Activated CD8-positive, alpha-beta T cell treated with anti-CD3 and anti-CD28 coated beads for 36 hours (primary cell): ENCODE data around the gene TTC39C. TPM values are rescaled to one million over a fixed set of nuclear protein-coding genes. Genes with fewer than 3 reads are reported as not detected.

Experiments used
- ATAC-seq: fragments of 200-7000 bp; cut with Tn5 transposase; one replicate; pipeline ENCODE4 v1.10.0; 2021; ENCODE audit warnings: mild to moderate bottlenecking, moderate library complexity
- CTCF ChIA-PET: fragments of 350-600 bp; sonication (Branson Sonifier 250); formaldehyde crosslinking; loops from one replicate; lab custom pipeline; 2021; ENCODE audit warnings: antibody characterized with exemption; lab: Charles Lee
- POLR2A ChIA-PET: fragments of 350-600 bp; sonication (Branson Sonifier 250); formaldehyde crosslinking; loops from one replicate; lab custom pipeline; 2021; ENCODE audit warnings: antibody characterized with exemption; lab: Charles Lee
- DNase-seq: peaks from one replicate; pipeline ENCODE4 v3.0.0-alpha.2; 2020
- H3K27ac Mint-ChIP-seq: one replicate; pipeline ENCODE4 v1.8.0; 2021; ENCODE audit warnings: mild to moderate bottlenecking, mixed read lengths
- H3K27me3 Mint-ChIP-seq: one replicate; pipeline ENCODE4 v1.8.0; 2021; ENCODE audit warnings: mixed read lengths
- H3K36me3 Mint-ChIP-seq: one replicate; pipeline ENCODE4 v1.8.0; 2021; ENCODE audit warnings: low read depth, mixed read lengths
- H3K4me1 Mint-ChIP-seq: one replicate; pipeline ENCODE4 v1.8.0; 2021; ENCODE audit warnings: low read depth, mixed read lengths
- H3K4me3 Mint-ChIP-seq: one replicate; pipeline ENCODE4 v1.8.0; 2021; ENCODE audit warnings: mild to moderate bottlenecking, moderate library complexity, mixed read lengths
- H3K9me3 Mint-ChIP-seq: one replicate; pipeline ENCODE4 v1.8.0; 2021; ENCODE audit warnings: mixed read lengths
- CTCF ChIP-seq: fragments of 200-600 bp; IDR thresholded peaks from one replicate; pipeline ENCODE4 v1.8.0; 2022; ENCODE audit warnings: antibody characterized with exemption, mild to moderate bottlenecking
- intact Hi-C: fragments of 100-400 bp; cut with micrococcal nuclease; formaldehyde crosslinking; loops from one replicate; pipeline ENCODE4 v1.10.0; 2022
- total RNA-seq, 2 experiments: library from RNA; stranded (reverse); gene quantifications; one replicate each; pipeline ENCODE4 v1.2.3, GENCODE V29; 2021

TTC39C gene
- total RNA-seq, 2 experiments from 2014 or later: 37.9 to 43.0 TPM

GRCh38 chr18:24111936-24112335 is 97.4 kb downstream of the TTC39C start:
- intact Hi-C loops: no loop called here
- Mint-ChIP-seq H3K27me3 (no peaks in the 10 kb centered on the region), H3K9me3 (no peaks in the 10 kb centered on the region), H3K4me3 (no peak overlapping the region), H3K36me3 (peaks cover 16% of the 10 kb centered on the region), H3K27ac (peak overlapping the region; percentile 50), H3K4me1 (peaks cover 37% of the 10 kb centered on the region)
- no peak for ATAC-seq
- TF ChIP-seq CTCF: no peak
- DNase-seq: no peak
- CTCF ChIA-PET: interaction anchor here (1.1 to 1.4 kb wide), 2 partner anchors 29 to 97 kb away, joined by 3 to 4 read pairs; no protein-coding TSS in a partner anchor
- POLR2A ChIA-PET: no interaction called here

- no peak for TF ChIP-seq CTCF
- DNase-seq (no peak), ATAC-seq (no peak)
- no peaks in the 10 kb centered on the region for H3K9me3 Mint-ChIP-seq
- POLR2A ChIA-PET: interaction anchor here (1.3 kb wide), 1 partner anchor 87 kb away, joined by 3 read pairs; no protein-coding TSS in a partner anchor
- no peaks in the 10 kb centered on the region for H3K27me3 Mint-ChIP-seq
- CTCF ChIA-PET: interaction anchor here (1.1 to 1.4 kb wide), 3 partner anchors 29 to 147 kb away, joined by 3 to 4 read pairs (median 3); no protein-coding TSS in a partner anchor
- peaks cover 15% of the 10 kb centered on the region for H3K36me3 Mint-ChIP-seq
- intact Hi-C loops: no loop called here
- H3K4me3 Mint-ChIP-seq: no peak overlapping the region
- peaks cover 37% of the 10 kb centered on the region for H3K4me1 Mint-ChIP-seq
- H3K27ac Mint-ChIP-seq: no peak overlapping the region
These were observed 97.9 kb downstream of the TTC39C start for GRCh38 chr18:24112464-24112863.

GRCh38 chr18:24112874-24113615 is 98.5 kb downstream of the TTC39C start:
- H3K9me3 Mint-ChIP-seq: no peaks in the 10 kb centered on the region
- peaks cover 37% of the 10 kb centered on the region for H3K4me1 Mint-ChIP-seq
- no peak overlapping the region for H3K27ac Mint-ChIP-seq
- no peak for TF ChIP-seq CTCF
- peaks cover 14% of the 10 kb centered on the region for H3K36me3 Mint-ChIP-seq
- POLR2A ChIA-PET: interaction anchor here (1.3 kb wide), 1 partner anchor 87 kb away, joined by 3 read pairs; no protein-coding TSS in a partner anchor
- DNase-seq (no peak), ATAC-seq (no peak)
- intact Hi-C loops: no loop called here
- H3K27me3 Mint-ChIP-seq: no peaks in the 10 kb centered on the region
- no peak overlapping the region for H3K4me3 Mint-ChIP-seq
- CTCF ChIA-PET: interaction anchor here (1.3 to 2.5 kb wide), 3 partner anchors 37 to 148 kb away, joined by 3 to 7 read pairs (median 5); no protein-coding TSS in a partner anchor

- Mint-ChIP-seq H3K4me3 (no peak overlapping the region), H3K9me3 (no peaks in the 10 kb centered on the region), H3K36me3 (peaks cover 22% of the 10 kb centered on the region), H3K27me3 (no peaks in the 10 kb centered on the region), H3K4me1 (peaks cover 39% of the 10 kb centered on the region), H3K27ac (peak overlapping the region; percentile 81)
- DNase-seq (peak; percentile 59), ATAC-seq (peak; percentile 71)
- ChIA-PET POLR2A (interaction anchor here (0.6 to 2.3 kb wide), 4 partner anchors 10 to 164 kb away, joined by 3 to 8 read pairs (median 3); no protein-coding TSS in a partner anchor), CTCF (interaction anchor here (0.8 to 2.9 kb wide), 8 partner anchors 14 to 197 kb away, joined by 3 to 10 read pairs (median 4); no protein-coding TSS in a partner anchor)
- intact Hi-C loops: loop anchor here (2.0 to 5.0 kb wide), 2 partner anchors 38 to 96 kb away; no protein-coding TSS in a partner anchor
- no peak for TF ChIP-seq CTCF
These were observed 100.5 kb downstream of the TTC39C start for GRCh38 chr18:24114924-24115549.
